Left hindlimb (tissue), 1 donor: ENCODE results near the gene TMSB10.
A peak's percentile ranks its signal among the peaks of the same experiment; 100 is the strongest.
"Not testable (repeated sequence)": the region's sequence is repeated elsewhere in the genome, so short reads cannot be mapped to it uniquely, and the experiment has no call there.

Source experiments
- DNase-seq: peaks from one replicate; pipeline ENCODE4 v3.0.0-alpha.2; 2018

Gene TMSB10

DNA sequence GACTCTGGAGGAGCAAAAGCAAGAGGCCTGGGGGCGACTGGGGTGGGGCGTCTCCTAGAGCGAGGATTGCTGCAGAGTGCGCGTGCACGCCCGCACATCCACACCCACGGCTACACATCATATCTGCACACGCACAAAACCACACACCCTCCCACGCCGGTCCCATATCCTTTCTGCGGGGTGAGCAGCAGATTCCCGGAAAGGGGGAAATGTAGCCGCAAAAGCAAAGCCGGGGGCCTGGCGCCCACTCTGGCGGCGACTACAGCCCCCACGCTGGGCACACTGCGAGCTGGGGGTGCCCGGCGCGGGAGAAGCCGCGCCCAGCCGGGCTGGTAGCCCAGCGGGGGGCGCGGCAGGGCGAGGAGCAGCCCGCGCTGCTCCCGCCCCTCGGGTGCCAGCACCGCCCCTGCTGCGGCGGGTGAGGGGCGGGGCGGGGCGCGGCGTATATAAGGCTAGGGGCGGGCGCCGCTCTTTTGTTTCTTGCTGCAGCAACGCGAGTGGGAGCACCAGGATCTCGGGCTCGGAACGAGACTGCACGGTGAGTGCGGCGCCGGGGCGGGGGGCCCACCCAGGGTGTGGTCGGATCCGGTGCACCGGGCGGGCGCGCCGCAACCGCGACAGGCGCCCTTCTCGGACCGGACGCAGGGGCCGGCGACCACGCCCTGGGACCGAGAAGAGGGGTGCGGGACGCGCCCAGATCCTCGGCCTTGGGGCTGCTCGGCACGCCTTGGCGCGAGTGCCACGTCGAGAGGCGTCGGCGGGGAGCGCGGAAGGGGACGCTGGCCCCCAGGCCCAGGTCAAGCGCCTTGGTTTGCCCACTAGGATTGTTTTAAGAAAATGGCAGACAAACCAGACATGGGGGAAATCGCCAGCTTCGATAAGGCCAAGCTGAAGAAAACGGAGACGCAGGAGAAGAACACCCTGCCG lies at the start of gene TMSB10:
TMSB10 (plus strand) TSS at position 476 of the 927 bp plus-strand sequence.
- peak; percentile 92 for DNase-seq

DNA sequence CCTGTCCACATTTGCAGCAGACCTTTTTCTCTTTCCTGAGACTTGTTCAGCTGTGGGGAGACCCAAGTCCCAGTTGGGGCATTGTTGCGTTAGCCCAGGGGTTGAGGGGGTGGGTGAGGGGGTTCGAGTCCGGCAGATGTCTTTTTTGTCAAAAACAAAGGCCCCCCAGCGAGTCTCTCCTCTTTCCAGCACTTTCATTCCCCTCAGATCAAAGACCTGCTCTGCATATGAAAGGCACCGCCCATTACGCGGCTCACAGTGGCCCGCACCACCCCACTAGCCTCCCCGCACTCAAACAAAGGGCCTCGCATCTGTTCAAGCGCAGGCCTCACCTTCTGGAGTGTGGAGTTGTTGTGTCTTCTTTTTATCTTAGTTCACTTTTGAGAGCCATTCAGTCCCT lies 49.7 kb upstream of the TMSB10 start:
- no peak for DNase-seq

DNA sequence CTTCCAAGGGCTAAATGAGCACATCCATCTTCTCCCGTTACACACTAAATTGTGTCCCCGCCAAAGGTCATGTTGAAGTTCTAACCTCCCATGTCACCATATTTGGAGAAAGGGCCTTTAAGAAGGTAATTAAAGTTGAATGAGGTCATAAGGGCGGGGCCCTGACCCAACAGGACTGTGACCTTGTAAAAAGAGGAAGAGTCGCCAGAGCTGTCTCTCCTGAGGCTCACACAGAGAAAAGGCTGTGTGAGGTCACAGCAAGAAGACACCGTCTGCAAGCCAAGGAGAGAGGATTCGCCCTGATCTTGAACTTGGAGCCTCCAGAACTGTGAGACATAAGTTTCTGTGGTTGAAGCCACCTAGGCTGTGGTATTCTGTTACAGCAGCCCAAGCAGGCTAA lies 48.7 kb upstream of the TMSB10 start:
- no peak for DNase-seq

DNA sequence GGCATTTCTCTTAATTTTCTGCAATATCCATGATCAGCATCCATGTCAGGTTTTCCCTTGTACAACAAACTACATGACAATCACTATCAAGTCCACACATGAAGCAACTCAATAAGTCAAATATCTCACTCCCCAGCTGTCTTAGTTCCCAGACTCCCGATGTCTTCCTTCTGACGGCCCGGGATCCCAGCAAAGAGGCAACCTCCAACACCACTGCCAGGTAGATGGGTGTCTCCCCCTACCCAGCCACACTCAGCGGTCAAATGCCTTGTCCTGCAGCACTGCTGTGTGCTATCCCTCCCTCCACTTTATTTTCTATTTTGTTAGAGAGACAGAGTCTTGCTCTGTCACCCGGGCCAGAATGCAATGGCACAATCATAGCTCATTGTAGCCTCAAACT lies 47.9 kb upstream of the TMSB10 start:
- no peak for DNase-seq

GRCh38 chr2:84858123-84858522 lies 47.3 kb upstream of the TMSB10 start:
- DNase-seq, result no peak

DNA sequence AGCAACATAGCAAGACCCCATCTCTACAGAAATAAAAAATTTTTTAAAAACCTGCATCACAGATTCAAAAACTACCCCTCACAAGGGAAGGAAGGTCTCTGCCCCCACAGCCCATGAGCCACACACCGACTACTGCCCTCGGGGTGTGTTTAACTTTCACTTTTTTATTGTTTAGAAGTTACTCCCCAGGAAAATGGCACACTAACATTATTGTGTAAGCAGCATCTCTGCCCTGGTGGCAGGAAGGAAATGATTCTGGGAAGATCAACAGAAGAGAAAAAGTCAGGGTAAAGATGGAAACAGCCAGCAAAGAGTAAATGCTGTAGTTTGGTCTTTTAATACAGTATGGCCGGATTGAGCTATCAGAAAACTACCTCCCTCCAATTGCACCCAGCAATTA lies 46.5 kb upstream of the TMSB10 start:
- no peak for DNase-seq

GRCh38 chr2:84861539-84861938 lies 43.9 kb upstream of the TMSB10 start:
- no peak for DNase-seq

DNA sequence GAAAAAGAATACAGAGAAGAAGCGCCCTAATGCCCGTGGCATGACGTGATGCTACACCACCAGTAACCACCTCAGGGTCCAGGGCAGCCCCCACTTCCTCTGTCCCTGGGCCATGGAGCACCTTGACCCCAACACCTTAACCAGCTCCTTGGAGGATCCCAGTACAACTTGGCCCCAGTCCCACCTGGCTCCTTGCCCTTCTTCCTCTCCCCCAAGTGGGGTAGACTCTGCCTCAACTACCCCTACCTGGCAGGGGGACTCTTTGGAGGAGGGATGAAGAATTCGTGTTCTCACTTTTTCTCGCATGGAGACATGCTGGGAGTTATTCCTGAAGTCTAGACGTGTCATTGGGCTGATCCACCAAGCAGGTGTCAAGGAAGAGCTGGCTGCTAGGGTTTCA lies 43.5 kb upstream of the TMSB10 start:
- no peak for DNase-seq

DNA sequence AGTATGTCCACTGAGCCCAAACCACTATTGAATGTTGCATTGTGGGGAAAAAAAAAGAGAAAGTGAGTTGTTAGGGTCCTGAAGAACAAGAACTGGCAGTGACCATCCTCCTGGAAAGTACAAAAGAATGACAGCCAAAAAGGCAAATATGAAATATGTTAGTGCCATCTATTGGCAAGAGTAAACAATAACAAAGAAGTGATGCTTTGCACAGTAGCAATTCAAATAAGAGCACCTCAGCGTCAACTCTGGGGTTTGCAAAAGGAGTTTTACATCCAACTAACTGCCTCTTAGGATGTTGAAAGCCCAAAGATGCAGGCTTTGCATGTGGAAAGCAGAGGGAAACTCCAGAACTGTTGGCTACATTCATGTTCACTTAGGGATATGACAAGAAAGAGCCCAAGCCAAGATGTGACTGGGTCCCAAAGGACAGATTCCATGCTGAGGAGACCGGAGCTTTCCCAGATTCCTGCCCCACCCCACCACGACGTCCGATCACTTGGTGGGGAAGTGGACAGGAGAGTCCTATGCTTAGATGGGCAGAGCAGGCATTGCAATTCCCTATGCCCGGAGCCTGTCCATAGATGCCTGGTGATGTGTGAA lies 40.2 kb upstream of the TMSB10 start:
- DNase-seq, result no peak

DNA sequence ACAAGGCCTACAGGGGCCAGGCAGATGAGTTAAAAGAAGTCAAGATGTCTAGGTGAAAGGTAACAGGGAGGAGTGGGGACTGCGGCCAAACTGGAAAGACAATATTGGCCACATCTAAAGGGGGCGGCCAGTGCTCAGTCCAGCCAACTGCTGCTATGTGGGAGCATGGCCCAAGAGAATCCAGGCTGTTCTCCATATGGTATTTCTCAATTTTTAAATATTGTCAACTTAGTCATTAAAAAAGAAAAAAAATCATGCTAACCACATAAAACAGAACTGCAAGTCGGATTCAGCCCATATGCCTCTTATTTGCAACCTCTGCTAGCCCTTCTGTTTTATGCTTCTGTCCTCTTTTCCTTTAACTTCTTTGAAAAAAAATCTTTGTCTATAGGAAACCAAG lies 39.3 kb upstream of the TMSB10 start:
- DNase-seq, result no peak

DNA sequence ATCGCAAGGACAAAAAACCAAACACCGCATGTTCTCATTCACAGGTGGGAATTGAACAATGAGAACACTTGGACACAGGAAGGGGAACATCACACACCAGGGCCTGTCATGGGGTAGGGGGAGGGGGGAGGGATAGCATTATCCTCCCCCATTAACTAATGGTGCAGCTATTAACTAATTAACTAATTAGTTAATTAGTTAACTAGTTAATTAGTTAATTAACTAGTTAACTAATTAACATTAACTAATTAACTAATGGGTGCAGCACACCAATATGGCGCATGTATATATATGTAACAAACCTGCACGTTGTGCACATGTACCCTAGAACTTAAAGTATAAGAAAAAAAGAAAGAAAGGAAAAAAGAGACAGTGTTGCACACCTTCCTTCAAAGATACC lies 37.1 kb upstream of the TMSB10 start:
- DNase-seq, result not testable (repeated sequence)

GRCh38 chr2:84870306-84870705 lies 35.1 kb upstream of the TMSB10 start:
- DNase-seq, result no peak

DNA sequence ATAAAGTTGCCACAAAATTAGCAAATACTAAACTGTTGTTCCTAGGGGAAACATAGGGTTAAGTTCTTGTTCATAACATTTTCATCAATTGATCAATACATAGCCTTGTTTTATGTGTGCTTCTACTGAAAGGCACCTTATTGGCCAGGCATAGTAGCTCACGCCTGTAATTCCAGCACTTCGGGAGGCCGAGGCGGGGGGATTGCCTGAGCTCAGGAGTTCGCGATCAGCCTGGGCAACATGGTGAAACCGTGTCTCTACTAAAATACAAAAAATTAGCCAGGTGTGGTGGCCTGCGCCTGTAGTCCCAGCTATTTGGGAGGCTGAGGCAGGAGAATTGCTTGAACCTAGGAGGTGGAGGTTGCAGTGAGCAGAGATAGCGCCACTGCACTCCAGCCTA lies 32.8 kb upstream of the TMSB10 start:
- DNase-seq, result not testable (repeated sequence)

DNA sequence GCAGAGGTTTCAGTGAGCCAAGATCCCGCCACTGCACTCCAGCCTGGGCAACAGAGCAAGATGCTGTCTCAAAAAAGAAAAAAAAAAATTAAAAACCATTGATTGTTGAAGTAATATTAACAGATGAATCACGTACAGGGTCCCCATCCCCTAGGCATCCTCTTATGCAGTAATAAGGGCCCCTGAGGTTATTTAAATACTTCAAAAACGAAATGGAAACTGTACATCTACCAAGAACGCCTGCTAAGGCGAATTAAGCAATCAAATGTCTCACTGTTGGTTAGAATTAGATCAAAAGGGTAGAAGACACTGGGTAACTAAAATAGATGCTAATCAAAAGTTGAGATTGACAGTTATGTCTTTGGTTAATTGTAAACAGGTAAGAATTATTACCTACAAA lies 32.1 kb upstream of the TMSB10 start:
- DNase-seq, result no peak

GRCh38 chr2:84874381-84875212 lies 30.9 kb upstream of the TMSB10 start:
- no peak for DNase-seq

GRCh38 chr2:84875213-84875560 lies 30.3 kb upstream of the TMSB10 start:
- DNase-seq, result no peak

DNA sequence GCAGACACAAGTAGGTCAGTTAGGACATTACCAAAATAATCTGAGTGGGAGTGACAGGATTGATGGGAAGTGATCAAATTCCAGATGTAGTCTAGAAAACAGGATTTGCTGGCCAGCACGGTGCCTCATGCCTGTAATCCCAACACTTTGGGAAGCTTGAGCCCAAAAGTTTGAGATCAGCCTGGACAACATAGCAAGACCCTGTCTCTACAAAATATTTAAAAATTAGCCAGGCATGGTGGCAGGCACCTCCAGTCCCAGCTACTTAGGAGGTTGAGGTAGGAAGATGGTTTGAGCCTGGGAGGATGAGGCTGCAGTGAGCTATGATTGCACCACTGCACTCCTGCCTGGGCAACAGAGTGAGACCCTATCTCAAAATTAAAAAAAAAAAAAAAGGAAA lies 29.8 kb upstream of the TMSB10 start:
- not testable (repeated sequence) for DNase-seq

DNA sequence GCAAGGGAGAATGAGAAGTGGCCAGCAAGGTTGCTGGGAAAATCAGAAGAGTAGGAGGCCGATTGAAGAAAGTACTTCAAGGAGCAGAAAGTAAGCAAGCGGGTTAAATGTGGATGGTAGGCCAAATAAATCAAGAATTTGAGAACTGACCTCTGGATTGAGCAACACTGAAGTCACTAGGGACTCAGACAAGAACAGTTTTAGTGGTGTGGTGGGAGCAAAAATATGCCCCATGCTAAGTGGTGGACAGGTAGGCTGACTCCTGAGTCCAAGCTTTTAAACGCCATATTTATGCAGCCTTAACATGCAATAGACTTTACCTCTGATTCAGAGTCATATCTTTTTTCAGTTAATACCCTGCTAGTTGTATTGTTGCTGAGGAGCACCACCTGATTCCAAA lies 29.1 kb upstream of the TMSB10 start:
- no peak for DNase-seq

GRCh38 chr2:84878459-84878858 lies 27.0 kb upstream of the TMSB10 start:
- no peak for DNase-seq

- no peak for DNase-seq
Measured at GRCh38 chr2:84878896-84879583, 26.4 kb upstream of the TMSB10 start.

- no peak for DNase-seq
Measured at GRCh38 chr2:84879584-84880394, 25.7 kb upstream of the TMSB10 start.

GRCh38 chr2:84880395-84880644 lies 25.1 kb upstream of the TMSB10 start:
- no peak for DNase-seq
